ENCODE data around the gene OSCAR. TPM values are rescaled to one million over a fixed set of nuclear protein-coding genes. Genes with fewer than 3 reads are reported as not detected.

Gene OSCAR, protein sequence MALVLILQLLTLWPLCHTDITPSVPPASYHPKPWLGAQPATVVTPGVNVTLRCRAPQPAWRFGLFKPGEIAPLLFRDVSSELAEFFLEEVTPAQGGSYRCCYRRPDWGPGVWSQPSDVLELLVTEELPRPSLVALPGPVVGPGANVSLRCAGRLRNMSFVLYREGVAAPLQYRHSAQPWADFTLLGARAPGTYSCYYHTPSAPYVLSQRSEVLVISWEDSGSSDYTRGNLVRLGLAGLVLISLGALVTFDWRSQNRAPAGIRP
- total RNA-seq, result not detected in 2 replicates

DNA sequence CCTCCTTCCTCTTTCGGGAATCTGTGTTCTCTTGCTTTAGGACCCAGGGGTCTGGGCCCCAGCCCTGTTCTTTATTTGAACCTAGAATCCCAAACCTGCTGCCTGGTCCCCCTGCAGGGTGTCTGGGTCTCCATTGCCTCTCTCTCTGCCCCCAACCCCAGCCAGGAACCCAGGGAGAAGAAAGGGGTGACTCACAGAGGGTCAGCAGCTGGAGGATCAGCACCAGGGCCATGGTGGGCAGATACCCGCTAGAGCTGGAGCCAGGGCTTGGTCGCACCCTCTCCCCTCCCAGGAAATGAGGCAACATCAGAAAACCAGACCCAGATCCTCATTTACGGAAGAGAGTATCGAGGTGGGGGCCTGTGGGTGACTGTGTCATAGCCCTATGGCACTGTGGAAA lies at the start of gene OSCAR:
Gene OSCAR (minus strand): TSS at position 243 of the 400 bp plus-strand sequence. CDS start 11 bp downstream, at position 232.
- DNase-seq (ENCODE audit: extremely low read depth, low read depth, low spot score), result no peak

DNA sequence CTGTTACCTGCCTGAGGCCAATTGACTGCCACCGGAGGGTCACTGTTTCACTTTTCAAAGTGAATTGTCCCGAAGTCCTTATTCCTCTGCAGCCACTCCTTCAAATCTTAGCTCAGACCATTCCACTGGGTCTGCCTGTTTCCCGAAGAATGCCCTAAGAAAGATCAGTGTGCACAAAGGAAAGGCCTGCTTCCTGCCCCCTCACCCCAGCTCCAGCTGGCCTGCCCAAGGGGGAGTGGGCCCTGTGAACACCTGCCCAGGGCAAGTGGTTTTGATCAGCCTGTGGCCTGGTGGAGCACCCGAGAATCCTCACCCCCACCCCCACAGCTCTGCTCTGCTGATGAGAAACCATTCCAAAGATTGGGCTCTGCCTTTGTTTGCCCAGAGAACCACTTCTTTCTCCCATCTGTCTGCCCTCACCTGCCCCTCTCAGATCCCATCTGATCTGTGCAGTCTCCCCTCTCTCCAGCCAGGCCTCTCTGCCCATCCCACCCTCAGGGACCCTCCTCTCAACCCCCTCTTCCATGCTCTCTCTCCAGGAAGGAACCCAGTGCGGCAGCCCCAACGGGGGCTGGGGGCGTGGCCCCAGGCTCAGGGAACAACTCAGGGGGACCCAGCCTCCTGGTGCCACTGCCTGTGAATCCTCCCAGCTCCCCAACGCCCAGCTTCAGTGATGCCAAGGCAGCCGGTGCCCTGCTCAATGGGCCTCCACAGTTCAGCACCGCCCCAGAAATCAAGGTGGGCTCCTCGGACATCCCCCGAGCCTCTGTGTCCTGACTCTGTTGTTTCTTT lies 48.6 kb upstream of the OSCAR start:
- DNase-seq (ENCODE audit: extremely low read depth, low read depth, low spot score), result no peak

GRCh38 chr19:54148158-54148557 lies 47.6 kb upstream of the OSCAR start:
- no peak for DNase-seq (ENCODE audit: extremely low read depth, low read depth, low spot score)

DNA sequence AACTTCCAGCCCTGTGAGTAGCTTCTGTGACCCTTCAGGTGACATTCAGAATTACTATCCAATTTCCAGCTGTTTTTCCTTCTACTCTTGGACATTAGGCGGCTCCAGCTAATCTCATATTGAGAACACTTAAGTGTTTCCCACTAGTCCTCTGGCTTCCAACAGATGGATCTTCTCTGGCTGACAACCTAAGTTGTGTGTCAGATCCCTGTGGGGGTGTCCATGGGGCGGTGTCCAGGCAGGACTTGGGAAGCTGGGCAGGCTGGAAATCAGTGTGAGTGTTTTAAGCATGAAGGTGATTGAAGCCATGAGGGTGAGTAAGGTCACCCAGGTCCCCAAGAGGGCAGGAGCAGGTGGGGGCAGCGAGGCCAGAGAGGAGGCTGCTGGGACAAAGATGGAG lies 47.1 kb upstream of the OSCAR start:
- no peak for DNase-seq (ENCODE audit: extremely low read depth, low read depth, low spot score)

DNA sequence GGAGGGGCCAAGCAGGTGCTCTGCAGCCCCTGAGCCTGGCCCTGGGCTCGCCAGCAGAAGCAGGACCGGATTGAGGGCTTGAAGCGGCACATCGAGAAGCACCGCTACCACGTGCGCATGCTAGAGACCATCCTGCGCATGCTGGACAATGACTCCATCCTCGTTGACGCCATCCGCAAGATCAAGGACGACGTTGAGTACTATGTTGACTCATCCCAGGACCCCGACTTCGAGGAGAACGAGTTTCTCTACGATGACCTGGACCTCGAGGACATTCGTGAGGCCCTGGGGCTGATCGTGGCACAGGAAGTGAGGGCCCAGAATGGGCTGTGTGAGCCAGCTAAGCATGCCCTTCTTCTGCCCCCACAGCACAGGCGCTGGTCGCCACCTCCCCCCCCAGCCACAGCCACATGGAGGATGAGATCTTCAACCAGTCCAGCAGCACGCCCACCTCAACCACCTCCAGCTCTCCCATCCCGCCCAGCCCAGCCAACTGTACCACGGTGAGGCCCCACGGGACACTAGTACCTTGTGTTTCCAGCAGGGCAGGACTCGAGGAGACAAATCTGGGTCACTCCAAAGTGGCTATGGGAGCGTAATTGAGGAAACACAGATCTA lies 45.0 kb upstream of the OSCAR start:
- DNase-seq (ENCODE audit: extremely low read depth, low read depth, low spot score), result no peak

- DNase-seq (ENCODE audit: extremely low read depth, low read depth, low spot score), result no peak
Measured at GRCh38 chr19:54142166-54142780, 41.7 kb upstream of the OSCAR start.

DNA sequence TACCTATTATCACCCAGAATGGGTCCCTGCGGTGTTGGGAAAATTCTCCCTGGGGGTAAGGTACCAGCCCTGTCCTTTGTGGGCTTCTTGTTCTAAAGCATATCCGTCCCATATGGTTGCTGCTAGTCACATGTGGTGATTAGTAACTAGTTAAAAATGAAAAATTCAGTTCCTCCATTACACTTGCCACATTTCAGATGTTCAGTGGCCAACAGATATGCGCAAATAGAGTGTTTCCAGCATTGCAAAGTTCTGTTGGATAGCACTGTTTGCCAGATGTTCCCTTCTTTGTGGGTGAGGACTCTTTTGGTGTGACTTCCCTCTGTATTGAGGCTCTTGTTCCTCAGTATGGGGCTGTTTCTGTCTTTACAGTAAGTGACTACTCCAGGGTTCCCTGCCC lies 40.8 kb upstream of the OSCAR start:
- no peak for DNase-seq (ENCODE audit: extremely low read depth, low read depth, low spot score)

GRCh38 chr19:54138489-54139256 lies 38.1 kb upstream of the OSCAR start:
- DNase-seq (ENCODE audit: extremely low read depth, low read depth, low spot score), result no peak

DNA sequence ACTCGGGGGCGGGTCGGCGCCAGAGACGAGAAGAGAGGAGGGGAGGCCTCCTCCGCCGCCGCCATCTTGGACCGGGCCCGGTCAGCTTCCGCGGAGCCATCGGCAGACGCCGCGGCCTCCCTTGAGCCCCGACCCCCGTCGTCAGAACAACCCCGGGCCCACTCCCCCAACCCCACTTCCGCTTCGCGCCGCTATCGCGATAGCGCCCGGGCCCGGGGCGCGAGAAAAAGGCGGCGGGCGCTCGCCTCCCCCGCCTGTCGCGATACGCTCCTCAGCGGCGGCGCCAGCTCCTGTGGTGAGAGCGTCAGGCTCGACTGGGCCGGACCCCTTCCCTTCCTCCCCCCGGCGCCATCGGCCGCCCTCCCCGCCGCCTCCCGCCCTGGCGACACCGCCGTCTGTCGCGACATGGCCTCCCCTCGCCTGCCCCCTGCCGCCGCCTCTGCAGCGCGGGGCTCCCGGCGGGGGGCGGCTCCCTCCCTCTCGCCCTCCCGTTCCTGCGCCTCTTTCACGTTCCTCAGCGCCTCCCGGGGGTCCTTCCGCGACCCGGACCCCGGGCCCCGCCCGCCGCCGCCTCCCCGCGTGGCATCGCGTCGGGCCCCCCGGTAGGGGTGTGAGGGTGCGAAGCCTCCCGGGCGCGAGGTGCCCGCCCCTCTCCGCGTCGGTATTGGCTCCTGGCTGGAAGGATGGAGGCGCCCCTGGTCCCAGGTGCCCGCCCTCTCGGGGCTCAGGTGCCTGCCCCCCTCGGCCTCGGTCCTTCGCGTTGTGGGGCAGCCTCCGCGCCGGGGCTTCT lies 37.3 kb upstream of the OSCAR start, which contains the start of gene CNOT3:
Gene CNOT3 (plus strand): TSS at position 64 of the 790 bp plus-strand sequence. CDS start 5,217 bp downstream, outside the sequence.
- no peak for DNase-seq (ENCODE audit: extremely low read depth, low read depth, low spot score)

- DNase-seq (ENCODE audit: extremely low read depth, low read depth, low spot score), result peak; percentile 100
Measured at GRCh38 chr19:54136864-54137698, 36.5 kb upstream of the OSCAR start.

DNA sequence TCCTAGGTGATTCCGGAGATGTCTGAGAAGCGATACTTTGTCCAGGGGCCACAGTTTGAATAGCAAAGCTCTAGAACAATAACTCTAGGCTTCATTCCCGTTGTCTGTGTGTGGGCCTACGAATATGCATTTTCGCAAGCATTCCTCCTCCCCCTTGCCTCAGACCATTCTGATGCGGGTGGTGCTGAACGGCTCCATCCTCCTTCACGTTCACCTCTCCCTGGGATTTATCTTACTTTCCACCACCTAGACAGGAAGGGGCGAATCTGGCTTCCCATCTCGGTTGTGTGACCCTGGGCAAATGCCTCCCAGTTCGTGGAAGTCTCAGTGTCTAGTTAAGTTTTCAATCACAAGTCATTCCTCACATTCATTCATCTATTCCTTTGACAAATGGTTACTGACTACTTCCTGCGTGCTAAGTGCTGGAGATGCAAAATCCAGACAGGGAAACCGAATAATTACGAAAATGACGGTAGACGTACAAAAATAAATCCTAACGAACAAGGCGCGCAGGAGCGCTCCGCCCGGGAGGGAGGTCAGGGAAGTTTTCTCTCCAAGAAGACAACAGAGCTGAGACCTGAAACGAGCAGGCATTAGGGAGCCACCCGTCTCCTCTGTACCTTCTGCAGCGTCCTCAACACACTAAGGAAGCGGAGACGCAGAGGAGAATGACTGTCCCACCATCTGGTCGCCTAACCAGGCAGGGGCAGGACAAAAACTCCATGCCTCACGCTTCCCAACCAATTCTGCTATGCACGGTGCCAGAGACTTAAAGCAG lies 35.7 kb upstream of the OSCAR start:
- DNase-seq (ENCODE audit: extremely low read depth, low read depth, low spot score), result no peak

DNA sequence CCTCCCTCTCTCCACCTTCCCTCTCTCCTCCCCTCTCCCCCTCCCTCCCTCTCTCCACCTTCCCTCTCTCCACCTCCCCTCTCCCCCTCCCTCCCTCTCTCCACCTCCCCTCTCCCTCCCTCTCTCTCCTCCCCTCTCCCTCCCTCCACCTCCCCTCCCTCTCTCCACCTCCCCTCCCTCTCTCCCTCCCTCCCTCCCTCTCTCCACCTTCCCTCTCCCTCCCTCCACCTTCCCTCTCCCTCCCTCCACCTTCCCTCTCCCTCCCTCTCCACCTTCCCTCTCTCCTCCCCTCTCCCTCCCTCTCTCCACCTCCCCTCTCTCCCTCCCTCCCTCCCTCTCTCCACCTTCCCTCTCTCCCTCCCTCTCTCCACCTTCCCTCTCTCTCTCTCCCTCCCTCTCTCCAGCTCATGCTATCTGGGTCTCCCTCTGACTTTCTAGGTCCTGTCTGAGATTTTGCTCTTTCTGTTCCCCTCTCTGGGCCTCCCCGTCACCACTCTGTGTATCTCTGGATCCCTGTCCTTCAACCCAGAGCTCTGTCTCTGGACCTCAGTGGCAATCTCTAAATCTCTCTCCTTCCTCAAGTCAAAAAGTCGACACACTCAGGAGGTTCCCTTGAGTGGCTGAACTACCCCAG lies 33.5 kb upstream of the OSCAR start:
- no peak for DNase-seq (ENCODE audit: extremely low read depth, low read depth, low spot score)

DNA sequence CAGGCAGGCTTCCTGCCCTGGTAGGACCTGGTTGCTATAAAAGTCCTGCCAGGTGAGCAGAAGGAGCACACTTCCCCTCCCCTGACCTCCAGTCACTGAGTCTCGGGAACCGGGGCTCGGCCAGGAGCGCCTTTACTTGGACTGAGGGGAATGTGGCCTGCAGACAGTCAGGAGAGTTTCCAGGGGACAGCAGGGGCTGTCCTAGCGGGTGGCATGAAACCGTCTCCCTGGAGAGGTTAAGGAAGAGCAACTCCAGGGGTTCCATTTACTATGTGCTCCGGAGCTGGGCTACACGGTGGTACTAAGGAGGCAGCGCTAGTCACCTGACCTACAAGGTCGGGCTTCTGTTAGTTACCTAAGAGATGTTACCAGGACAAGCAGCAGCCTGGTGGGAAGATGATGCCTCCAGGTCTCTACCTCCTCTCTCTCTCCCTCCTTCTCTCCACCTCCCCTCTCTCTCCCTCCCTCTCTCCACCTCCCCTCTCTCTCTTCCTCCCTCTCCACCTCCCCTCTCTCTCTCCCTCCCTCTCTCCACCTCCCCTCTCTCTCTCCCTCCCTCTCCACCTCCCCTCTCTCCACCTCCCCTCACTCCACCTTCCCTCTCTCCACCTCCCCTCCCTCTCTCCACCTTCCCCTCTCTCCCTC lies 32.8 kb upstream of the OSCAR start:
- DNase-seq (ENCODE audit: extremely low read depth, low read depth, low spot score), result no peak

- DNase-seq (ENCODE audit: extremely low read depth, low read depth, low spot score), result no peak
Measured at GRCh38 chr19:54129617-54129996, 29.0 kb upstream of the OSCAR start.

GRCh38 chr19:54128796-54129616 lies 28.4 kb upstream of the OSCAR start:
- DNase-seq (ENCODE audit: extremely low read depth, low read depth, low spot score), result no peak

DNA sequence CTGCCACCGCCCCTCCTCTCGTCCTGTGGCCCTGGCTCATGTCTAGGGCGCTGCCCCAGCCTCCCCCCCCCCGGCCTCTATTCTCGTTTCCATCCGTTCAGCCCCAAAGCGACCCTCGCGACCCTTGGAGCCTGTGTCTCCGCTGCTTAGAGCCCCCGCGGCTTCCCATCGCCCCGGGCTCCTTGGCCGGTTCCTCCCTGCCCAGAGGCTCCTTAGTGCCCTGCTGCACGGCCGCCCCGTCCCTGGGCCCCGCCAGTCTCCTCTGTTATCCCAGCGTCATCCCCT lies 27.8 kb upstream of the OSCAR start:
- no peak for DNase-seq (ENCODE audit: extremely low read depth, low read depth, low spot score)
